HG02943 (cell line): Measurements from ENCODE around the gene CD300E.
"Not testable (repeated sequence)": the region's sequence is repeated elsewhere in the genome, so short reads cannot be mapped to it uniquely, and the experiment has no call there.

Experiments
- ATAC-seq: cut with Tn5 transposase; IDR thresholded peaks from one replicate; pipeline ENCODE4 v1.9.1; 2021; ENCODE audit warnings: mild to moderate bottlenecking, low read depth, moderate library complexity; ENCODE audit not compliant: unreplicated experiment

Gene CD300E

GRCh38 chr17:74636541-74637085 lies 13.1 kb upstream of the CD300E start:
- not testable (repeated sequence) for ATAC-seq

DNA sequence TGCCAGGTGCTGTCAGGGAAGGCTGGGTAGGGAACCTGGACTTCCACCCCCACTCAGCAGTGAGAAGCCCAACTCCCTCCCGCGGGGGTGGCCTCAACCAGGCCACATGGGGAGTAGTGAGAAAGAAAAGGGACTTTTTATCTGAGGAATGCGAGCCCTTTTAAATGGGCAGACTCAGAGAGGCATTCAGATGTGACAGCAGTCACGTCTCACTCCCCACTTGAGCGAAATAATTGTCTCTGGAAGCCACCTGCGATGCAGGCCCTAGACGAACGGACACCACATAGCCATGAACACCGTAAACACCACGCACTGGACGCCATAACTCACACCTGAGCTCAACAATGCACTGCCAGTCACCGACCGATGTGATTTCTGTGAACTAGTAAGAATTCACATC lies 11.9 kb upstream of the CD300E start:
- no peak for ATAC-seq

DNA sequence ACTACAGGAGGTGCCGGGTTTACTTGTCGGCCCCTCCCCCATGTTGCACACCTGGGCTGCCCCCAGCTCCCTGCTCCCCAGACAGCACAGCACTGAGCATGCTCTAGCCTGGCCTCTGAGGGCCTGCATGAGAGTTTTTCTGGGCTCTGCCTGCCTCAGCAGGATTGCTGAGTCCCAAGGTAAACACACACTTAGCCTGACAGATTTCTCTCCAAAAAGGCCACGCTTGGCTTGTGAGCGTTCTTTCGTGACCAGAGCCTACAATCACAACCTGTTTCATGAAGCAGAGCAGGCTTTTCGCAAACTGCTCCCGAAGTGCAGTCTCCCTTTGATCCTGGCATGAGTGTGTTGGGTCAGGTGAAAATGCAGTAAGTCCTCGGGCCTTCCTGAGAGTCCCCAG lies 9.8 kb upstream of the CD300E start:
- no peak for ATAC-seq

DNA sequence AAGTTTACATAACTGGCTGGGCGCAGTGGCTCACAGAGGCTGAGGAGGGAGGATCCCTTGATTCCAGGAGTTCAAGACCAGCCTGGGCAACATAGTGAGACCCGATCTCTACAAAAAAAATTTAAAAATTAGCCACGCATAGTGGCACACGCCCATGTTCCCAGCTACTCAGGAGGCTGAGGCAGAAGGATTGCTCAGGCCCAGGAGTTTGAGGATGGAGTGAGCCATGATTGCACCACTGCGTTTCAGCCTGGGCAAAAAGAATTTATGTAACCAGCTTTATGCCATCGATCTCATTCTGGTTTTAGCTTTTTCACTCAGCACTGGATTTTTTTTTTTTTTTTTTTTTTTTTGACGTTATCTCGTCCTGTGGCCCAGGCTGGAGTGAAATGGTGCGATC lies 9.1 kb upstream of the CD300E start:
- no peak for ATAC-seq

- ATAC-seq, result no peak
Measured at GRCh38 chr17:74631468-74632450, 8.2 kb upstream of the CD300E start.

GRCh38 chr17:74630251-74630650 lies 6.7 kb upstream of the CD300E start:
- ATAC-seq, result not testable (repeated sequence)

- no peak for ATAC-seq
Measured at GRCh38 chr17:74625661-74626060, 2.1 kb upstream of the CD300E start.

DNA sequence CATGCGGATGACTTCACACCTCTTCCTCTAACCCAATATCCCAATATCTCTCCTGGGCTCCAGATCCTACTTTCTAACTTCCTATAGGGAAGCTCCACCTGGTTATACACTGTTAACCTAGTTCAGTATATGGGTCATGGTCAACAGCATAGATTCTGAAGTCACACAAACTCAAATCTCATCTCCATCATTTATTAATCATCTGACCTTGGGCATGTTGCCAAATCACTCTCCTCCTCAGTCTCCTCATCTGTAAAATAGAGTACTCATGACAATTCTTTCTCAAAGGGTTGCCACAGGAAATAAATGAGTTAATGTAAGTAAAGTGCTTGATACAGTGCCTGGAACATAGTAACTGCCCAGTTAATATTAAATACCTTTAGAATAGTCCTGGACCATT lies 593 bp upstream of the CD300E start:
- ATAC-seq, result no peak

- ATAC-seq, result no peak
Measured at GRCh38 chr17:74619077-74619673, 4.4 kb downstream of the CD300E start.

GRCh38 chr17:74618451-74618850 lies 5.1 kb downstream of the CD300E start:
- no peak for ATAC-seq

GRCh38 chr17:74616696-74617095 lies 6.8 kb downstream of the CD300E start:
- ATAC-seq, result no peak

- ATAC-seq, result no peak
Measured at GRCh38 chr17:74612046-74612445, 11.5 kb downstream of the CD300E start.

GRCh38 chr17:74610108-74610507 lies 13.4 kb downstream of the CD300E start:
- no peak for ATAC-seq

- no peak for ATAC-seq
Measured at GRCh38 chr17:74608511-74608910, 15.0 kb downstream of the CD300E start.

- no peak for ATAC-seq
Measured at GRCh38 chr17:74607221-74607620, 16.3 kb downstream of the CD300E start.

DNA sequence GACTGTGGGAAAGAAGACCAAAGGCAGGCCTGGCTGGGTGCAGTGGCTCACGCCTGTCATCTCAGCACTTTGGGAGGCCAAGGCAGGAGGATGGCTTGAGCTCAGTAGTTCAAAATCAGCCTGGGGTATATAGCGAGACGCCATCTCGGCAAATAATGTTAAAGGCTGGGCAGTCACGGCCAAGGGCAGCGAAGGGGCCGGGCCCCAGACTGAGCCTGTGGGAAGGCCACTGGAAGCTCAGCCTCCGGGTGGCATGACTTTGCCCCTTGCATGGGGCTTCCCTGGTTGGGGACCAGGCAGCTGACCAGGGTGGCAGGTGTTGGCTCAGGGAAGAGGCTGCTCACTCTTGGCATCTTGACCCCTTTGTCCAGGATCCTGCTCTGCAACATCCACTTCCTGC lies 17.5 kb downstream of the CD300E start:
- ATAC-seq, result no peak

DNA sequence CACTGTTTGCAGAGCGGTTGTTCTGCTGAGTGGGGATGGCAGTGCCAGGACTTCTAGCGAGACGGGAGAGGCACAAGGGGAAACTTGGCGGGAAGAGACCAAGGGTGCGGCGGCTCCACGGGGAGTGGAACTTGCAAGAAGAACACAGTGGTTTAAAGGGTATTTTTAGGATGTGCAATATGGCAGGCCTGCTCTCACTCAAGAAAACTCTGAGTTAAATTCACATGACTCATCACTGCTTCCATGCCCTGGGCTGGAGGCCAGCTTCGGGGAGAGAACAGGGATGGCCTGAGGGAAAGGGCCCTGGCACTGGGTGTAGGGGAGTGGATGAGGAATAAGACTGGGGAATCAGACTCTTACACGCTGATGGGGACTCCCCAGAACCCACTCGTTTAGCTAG lies 18.2 kb downstream of the CD300E start:
- ATAC-seq, result no peak

- ATAC-seq, result no peak
Measured at GRCh38 chr17:74604761-74605160, 18.8 kb downstream of the CD300E start.

DNA sequence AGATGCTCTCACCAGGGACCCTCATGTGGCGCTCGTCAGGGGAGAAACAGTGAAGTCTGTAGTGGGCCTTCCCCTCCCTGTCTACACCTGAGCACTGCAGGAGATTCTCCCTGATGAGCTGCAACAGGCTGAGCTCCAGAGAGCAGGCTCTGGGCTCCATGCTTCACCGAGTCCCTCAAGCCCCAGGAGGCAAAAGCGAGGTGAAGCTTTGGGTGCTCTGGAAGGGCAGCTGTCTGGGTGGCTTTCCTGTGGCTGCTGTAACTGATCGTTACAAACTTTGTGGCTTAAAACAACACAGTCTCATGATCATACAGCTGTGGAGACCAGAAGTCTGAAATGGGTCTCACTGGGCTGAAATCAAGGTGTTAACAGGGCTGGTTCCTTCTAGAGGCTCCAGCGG lies 19.3 kb downstream of the CD300E start:
- ATAC-seq, result no peak

DNA sequence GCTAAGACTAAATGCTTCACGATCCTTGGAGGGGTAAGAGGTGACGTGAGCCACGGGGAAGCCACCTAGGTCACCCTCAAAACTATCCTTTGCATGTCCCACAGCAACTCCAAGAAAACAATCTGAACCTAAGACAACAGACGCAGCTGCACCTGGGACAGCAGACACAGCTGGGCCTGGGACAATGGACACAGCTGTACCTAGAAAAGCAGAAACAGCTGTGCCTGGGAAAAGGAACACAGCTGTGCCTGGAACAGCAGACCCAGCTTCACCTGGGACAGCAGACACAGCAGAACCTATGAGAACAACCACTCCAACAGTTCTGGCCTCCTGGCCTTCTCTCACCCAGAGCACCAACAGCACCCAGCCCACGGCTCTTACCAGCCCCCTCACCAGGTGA lies 19.8 kb downstream of the CD300E start:
- no peak for ATAC-seq

- ATAC-seq, result no peak
Measured at GRCh38 chr17:74603037-74603635, 20.4 kb downstream of the CD300E start.
